HG03060 (cell line): ENCODE results near the gene PLEKHM3.
"Not testable (repeated sequence)": the region's sequence is repeated elsewhere in the genome, so short reads cannot be mapped to it uniquely, and the experiment has no call there.

Experiments used
- ATAC-seq: cut with Tn5 transposase; IDR thresholded peaks from one replicate; pipeline ENCODE4 v1.9.1; 2021; ENCODE audit warnings: low read depth, moderate number of reproducible peaks; ENCODE audit not compliant: unreplicated experiment

PLEKHM3 gene

GRCh38 chr2:207932106-207932505 is 93.2 kb downstream of the PLEKHM3 start:
- no peak for ATAC-seq

- ATAC-seq = no peak
These were observed 94.6 kb downstream of the PLEKHM3 start for GRCh38 chr2:207930747-207931146.

GRCh38 chr2:207929923-207930322 is 95.4 kb downstream of the PLEKHM3 start:
- no peak for ATAC-seq

GRCh38 chr2:207928079-207928478 is 97.2 kb downstream of the PLEKHM3 start:
- ATAC-seq = no peak

GRCh38 chr2:207926989-207927300 is 98.4 kb downstream of the PLEKHM3 start:
- no peak for ATAC-seq

GRCh38 chr2:207926133-207926988 is 99.0 kb downstream of the PLEKHM3 start:
- no peak for ATAC-seq

- ATAC-seq = no peak
These were observed 99.7 kb downstream of the PLEKHM3 start for GRCh38 chr2:207925601-207926000.

- ATAC-seq = no peak
These were observed 103.7 kb downstream of the PLEKHM3 start for GRCh38 chr2:207921606-207922005.

- ATAC-seq = no peak
These were observed 104.6 kb downstream of the PLEKHM3 start for GRCh38 chr2:207920721-207921120.

GRCh38 chr2:207920321-207920720 is 105.0 kb downstream of the PLEKHM3 start:
- ATAC-seq = no peak

- ATAC-seq = no peak
These were observed 106.0 kb downstream of the PLEKHM3 start for GRCh38 chr2:207919164-207919919.

- no peak for ATAC-seq
These were observed 110.6 kb downstream of the PLEKHM3 start for GRCh38 chr2:207914716-207915115.

GRCh38 chr2:207913772-207914358 is 111.5 kb downstream of the PLEKHM3 start:
- ATAC-seq = no peak

GRCh38 chr2:207911856-207912255 is 113.5 kb downstream of the PLEKHM3 start:
- no peak for ATAC-seq

- no peak for ATAC-seq
These were observed 114.1 kb downstream of the PLEKHM3 start for GRCh38 chr2:207911215-207911614.

GRCh38 chr2:207906495-207906894 is 118.8 kb downstream of the PLEKHM3 start:
- not testable (repeated sequence) for ATAC-seq

GRCh38 chr2:207905546-207905945 is 119.8 kb downstream of the PLEKHM3 start:
- no peak for ATAC-seq

- ATAC-seq = no peak
These were observed 122.1 kb downstream of the PLEKHM3 start for GRCh38 chr2:207903236-207903635.

GRCh38 chr2:207902821-207903220 is 122.5 kb downstream of the PLEKHM3 start:
- ATAC-seq = no peak

- no peak for ATAC-seq
These were observed 123.5 kb downstream of the PLEKHM3 start for GRCh38 chr2:207901829-207902228.

- ATAC-seq = no peak
These were observed 123.9 kb downstream of the PLEKHM3 start for GRCh38 chr2:207901401-207901800.

GRCh38 chr2:207898354-207898695 is 127.0 kb downstream of the PLEKHM3 start:
- ATAC-seq = no peak
